WERI-Rb-1 (cell line): ENCODE data around the gene NEBL.

Source experiments
- DNase-seq: peaks from one replicate; pipeline ENCODE4 v3.0.0-alpha.2; 2020
- H3K27ac ChIP-seq: fragments of 250-450 bp; sonication (Bioruptor Pico); 2 replicates; pipeline ENCODE4 v1.5.1; 2020; ENCODE audit warnings: mild to moderate bottlenecking, moderate library complexity
- H3K27me3 ChIP-seq: fragments of 250-450 bp; sonication (Bioruptor Pico); 2 replicates; pipeline ENCODE4 v1.5.1; 2021; ENCODE audit warnings: mild to moderate bottlenecking, low read depth, moderate library complexity; ENCODE audit not compliant: insufficient read depth, severe bottlenecking
- H3K36me3 ChIP-seq: fragments of 250-450 bp; sonication (Bioruptor Pico); 2 replicates; pipeline ENCODE4 v1.5.1; 2020; ENCODE audit warnings: mild to moderate bottlenecking, moderate library complexity
- H3K4me3 ChIP-seq: 2 replicates; pipeline ENCODE4 v1.5.1; 2011; ENCODE audit warnings: low read depth, mild to moderate bottlenecking, control low read depth, low read length
- H3K9me3 ChIP-seq: fragments of 250-450 bp; sonication (Bioruptor Pico); 2 replicates; pipeline ENCODE4 v1.5.1; 2021; ENCODE audit warnings: mild to moderate bottlenecking, moderate library complexity; ENCODE audit not compliant: severe bottlenecking
- CTCF ChIP-seq: IDR thresholded peaks from 2 replicates; pipeline ENCODE4 v1.5.1; 2011; ENCODE audit warnings: low read depth, mild to moderate bottlenecking, control low read depth, inconsistent platforms, low read length

Gene NEBL

GRCh38 chr10:20890009-20890408, 7.1 kb downstream of the NEBL start:
- no peaks in the 10 kb centered on the region for H3K27me3 ChIP-seq
- no peaks in the 10 kb centered on the region for H3K9me3 ChIP-seq
- DNase-seq, result peak; percentile 16
- no peak overlapping the region for H3K27ac ChIP-seq
- no peaks in the 10 kb centered on the region for H3K36me3 ChIP-seq
- no peak overlapping the region for H3K4me3 ChIP-seq
- TF ChIP-seq CTCF, result no peak

GRCh38 chr10:20888620-20889330, 8.3 kb downstream of the NEBL start:
- H3K27me3 ChIP-seq, result no peaks in the 10 kb centered on the region
- H3K27ac ChIP-seq, result no peak overlapping the region
- no peaks in the 10 kb centered on the region for H3K36me3 ChIP-seq
- TF ChIP-seq CTCF, result no peak
- no peak for DNase-seq
- H3K4me3 ChIP-seq, result no peak overlapping the region
- no peaks in the 10 kb centered on the region for H3K9me3 ChIP-seq

GRCh38 chr10:20887706-20888555, 9.2 kb downstream of the NEBL start:
- no peaks in the 10 kb centered on the region for H3K9me3 ChIP-seq
- H3K27me3 ChIP-seq, result no peaks in the 10 kb centered on the region
- no peaks in the 10 kb centered on the region for H3K36me3 ChIP-seq
- no peak for DNase-seq
- no peak overlapping the region for H3K27ac ChIP-seq
- H3K4me3 ChIP-seq, result no peak overlapping the region
- TF ChIP-seq CTCF, result no peak

GRCh38 chr10:20885678-20886077, 11.4 kb downstream of the NEBL start:
- H3K9me3 ChIP-seq, result no peaks in the 10 kb centered on the region
- H3K27me3 ChIP-seq, result no peaks in the 10 kb centered on the region
- DNase-seq, result no peak
- H3K27ac ChIP-seq, result no peak overlapping the region
- no peaks in the 10 kb centered on the region for H3K36me3 ChIP-seq
- no peak for TF ChIP-seq CTCF
- no peak overlapping the region for H3K4me3 ChIP-seq

- no peak for TF ChIP-seq CTCF
- no peaks in the 10 kb centered on the region for H3K36me3 ChIP-seq
- DNase-seq, result no peak
- no peak overlapping the region for H3K27ac ChIP-seq
- H3K27me3 ChIP-seq, result no peaks in the 10 kb centered on the region
- no peak overlapping the region for H3K4me3 ChIP-seq
- no peaks in the 10 kb centered on the region for H3K9me3 ChIP-seq
Observed at GRCh38 chr10:20883552-20883951, 13.6 kb downstream of the NEBL start.
